HG03558 (cell line): ENCODE results near the gene NAT8L.
"Not testable (repeated sequence)": the region's sequence is repeated elsewhere in the genome, so short reads cannot be mapped to it uniquely, and the experiment has no call there.

ENCODE experiments used
- ATAC-seq: cut with Tn5 transposase; IDR thresholded peaks from one replicate; pipeline ENCODE4 v1.9.1; 2021; ENCODE audit warnings: moderate number of reproducible peaks; ENCODE audit not compliant: unreplicated experiment; ENCODE audit errors: extremely low read depth

NAT8L gene, protein sequence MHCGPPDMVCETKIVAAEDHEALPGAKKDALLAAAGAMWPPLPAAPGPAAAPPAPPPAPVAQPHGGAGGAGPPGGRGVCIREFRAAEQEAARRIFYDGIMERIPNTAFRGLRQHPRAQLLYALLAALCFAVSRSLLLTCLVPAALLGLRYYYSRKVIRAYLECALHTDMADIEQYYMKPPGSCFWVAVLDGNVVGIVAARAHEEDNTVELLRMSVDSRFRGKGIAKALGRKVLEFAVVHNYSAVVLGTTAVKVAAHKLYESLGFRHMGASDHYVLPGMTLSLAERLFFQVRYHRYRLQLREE

DNA sequence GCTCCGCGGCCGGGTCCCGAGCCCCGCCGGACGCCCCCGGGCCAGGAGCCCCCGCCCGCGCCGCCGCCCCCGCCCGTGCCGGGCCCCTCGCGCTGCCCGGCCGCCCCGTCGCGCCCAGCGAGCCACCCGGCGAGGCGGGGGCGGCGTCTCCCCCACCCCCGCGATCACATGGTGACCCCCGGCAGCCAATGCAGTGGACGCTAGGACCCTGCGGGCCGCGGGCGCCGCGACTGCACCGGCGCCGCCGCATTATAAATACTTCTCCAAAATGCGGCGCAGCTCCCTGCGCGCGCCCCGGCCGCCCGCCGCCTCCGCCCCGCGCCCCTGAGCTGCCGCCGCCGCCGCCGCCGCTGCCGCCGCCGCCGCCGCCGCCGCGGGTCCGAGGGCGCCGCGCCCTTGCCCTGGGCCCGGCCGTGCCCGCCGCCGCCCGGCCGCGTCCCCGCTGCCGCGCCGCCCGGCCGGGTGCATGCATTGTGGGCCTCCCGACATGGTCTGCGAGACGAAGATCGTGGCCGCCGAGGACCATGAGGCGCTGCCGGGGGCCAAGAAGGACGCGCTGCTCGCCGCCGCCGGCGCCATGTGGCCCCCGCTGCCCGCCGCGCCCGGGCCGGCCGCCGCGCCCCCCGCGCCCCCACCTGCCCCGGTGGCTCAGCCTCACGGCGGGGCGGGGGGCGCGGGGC is at the start of gene NAT8L:
Gene NAT8L, plus strand, starts transcription at position 282 of the 680 bp plus-strand sequence. Its CDS starts 185 bp downstream, at position 467.
- no peak for ATAC-seq

DNA sequence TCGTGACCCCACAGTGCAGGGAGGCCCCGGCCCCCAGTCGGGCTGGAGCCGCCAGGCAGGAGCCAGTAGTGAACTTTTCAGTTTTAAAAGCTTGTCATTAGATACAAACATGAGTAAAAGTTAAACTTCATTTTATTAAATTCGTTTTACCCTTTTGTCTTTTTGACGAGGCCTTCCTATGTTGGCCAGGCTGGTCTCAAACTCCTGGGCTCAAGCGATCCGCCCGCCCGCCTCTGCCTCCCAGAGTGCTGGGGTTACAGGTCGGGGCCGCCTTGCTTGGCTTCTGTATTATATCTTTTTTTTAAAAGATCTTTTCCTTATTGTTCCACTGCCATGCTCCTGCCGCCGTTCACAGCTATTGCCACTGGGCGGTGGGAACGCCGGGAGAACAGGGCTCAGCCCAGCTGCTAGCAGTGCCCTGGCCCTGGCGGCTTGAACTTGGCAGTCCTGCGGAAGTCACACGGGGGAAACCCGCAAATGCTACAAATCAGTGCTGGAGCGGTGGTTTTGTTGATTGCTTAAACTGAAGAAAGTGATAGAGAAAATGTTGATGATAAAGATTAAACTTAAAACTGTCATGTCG is 49.4 kb upstream of the NAT8L start:
- ATAC-seq = no peak

DNA sequence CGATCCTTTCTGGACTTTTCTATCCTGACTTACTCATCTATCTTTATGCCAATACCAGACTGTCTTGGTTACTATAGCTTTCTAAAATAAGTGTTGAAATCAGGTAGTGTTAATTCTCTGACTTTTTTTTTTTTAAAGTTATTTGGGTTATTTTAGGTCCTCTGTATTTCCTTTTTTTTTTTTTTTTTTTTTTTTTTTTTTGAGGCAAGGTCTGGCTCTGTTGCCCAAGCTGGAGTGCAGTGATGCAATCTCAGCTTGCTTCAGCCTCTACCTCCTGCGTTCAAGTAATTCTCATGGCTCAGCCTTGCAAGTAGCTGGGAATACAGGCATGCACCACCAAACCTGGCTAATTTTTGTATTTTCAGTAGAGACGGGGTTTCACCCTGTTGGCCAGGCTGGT is 47.5 kb upstream of the NAT8L start:
- ATAC-seq = no peak

DNA sequence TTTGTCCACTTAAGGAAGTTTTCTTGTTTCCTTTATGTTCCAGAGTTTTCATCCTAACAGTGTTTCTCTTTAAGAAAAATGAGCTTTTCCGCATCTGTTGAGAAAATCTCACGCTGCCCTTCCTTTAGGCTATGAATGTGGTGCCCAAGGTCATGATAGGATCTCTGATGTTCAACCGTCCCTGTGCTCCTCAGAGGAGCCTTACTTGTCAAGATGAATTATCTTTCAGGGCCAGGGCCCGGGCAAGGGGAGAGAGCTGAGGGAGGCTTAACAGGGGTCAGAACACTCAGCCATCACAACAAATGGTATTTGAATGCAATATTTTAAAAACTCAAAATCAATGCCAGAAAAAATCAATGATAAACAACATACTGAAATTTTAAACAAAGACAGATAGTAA is 44.1 kb upstream of the NAT8L start:
- no peak for ATAC-seq

DNA sequence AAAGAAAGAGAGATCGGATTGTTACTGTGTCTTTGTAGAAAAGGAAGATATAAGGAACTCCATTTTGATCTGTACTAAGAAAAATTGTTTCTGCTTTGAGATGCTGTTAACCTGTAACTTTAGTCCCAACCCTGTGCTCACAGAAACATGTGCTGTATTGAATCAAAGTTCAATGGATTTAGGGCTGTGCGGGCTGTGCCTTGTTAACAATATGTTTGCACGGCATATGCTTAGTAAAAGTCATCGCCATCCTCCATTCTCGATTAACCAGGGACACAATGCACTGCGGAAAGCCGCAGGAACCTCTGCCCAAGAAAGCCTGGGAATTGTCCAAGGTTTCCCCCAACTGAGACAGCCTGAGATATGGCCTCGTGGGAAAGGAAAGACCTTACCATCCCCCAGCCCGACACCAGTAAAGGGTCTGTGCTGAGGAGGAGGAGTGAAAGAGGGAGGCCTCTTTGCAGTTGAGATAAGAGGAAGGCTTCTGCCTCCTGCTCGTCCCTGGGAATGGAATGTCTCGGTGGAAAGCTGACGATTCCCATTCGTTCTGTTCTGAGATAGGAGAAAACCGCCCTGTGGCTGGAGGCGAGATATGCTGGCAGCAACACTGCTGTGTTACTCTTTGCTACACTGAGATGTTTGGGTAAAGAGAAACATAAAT is 37.6 kb upstream of the NAT8L start:
- ATAC-seq = not testable (repeated sequence)

DNA sequence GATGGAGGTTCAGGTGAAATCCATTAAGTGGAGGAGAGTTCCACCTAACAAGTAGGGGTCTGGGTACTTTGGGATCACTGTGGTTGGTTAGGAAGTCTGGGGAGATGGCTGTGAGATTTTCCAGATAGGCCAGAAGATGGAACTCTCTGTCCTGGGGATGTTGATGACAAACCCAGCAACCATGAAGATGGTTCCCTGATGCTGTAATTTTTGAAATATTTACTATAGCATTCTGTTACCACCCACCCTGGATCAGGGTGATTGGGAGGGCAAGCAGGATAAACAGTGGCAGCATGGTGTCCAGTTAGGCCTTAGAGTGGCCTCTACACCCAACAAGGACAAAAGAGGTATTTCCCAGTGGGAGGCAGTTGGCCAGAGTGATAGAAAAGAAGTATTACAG is 34.4 kb upstream of the NAT8L start:
- no peak for ATAC-seq

DNA sequence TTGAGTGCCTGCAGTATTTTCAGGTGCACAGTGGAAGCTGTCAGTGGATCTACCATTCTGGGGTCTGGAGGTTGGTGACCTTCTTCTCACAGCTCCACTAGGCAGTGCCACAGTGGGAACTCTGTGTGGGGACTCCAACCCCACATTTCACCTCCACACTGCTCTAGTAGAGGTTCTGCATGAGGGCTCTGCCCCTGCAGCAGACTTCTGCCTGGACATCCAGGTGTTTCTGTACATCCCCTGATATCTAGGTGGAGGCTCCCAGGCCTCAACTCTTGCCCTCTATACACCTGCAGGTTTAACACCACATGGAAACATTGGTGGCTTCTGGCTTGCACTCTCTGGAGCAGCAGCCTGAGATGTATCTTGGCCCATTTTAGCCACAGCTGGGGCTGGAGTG is 33.3 kb upstream of the NAT8L start:
- ATAC-seq = no peak

DNA sequence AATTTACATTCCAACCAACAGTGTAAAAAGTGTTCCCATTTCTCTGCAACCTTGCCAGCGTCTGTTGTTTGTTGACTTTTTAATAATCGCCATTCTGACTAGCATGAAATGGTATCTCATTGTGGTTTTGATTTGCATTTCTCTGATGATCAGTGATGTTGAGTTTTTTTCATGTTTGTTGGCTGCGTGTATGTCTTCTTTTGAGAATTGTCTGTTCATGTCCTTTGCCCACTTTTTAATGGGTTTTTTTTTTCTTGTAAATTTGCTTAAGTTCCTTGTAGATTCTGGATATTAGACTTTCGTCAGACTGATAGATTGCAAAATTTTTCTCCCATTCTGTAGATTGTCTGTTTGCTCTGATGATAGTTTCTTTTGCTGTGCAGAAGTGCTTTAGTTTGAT is 32.0 kb upstream of the NAT8L start:
- not testable (repeated sequence) for ATAC-seq

DNA sequence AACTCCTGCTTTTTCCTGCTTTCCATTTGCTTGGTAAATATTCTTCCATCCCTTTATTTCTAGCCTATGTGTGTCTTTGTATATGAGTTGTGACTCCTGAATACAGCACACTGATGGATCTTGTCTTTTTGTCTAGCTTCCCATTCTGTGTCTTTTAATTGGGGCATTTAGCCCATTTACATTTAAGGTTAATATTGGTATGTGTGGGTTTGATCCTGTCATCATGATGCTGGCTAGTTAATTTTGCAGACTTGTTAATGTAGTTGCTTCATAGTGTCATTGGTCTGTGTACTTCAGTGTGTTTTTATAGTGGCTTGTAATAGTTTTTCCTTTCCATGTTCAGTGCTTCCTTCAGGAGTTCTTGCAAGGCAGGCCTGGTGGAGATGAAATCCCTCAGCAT is 28.0 kb upstream of the NAT8L start:
- not testable (repeated sequence) for ATAC-seq

DNA sequence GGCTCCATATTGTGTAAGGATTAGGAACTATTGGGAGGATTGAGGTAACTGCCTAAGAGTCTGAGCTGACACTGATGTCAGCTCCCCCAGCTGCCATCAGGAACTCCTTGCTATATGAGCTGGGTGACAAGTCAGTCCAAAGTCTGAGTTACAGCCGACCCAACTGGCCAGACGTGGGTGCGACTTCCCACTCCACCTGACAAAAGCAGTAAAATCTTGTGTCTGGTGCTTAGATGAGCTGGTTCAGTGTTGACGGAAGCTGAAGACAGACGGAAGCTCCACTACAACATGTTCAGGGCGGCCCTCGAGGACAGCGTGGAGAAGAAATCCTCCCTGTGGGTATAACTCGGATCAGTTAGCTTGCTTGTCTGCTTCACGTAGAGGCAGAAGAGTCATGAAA is 22.8 kb upstream of the NAT8L start:
- no peak for ATAC-seq

DNA sequence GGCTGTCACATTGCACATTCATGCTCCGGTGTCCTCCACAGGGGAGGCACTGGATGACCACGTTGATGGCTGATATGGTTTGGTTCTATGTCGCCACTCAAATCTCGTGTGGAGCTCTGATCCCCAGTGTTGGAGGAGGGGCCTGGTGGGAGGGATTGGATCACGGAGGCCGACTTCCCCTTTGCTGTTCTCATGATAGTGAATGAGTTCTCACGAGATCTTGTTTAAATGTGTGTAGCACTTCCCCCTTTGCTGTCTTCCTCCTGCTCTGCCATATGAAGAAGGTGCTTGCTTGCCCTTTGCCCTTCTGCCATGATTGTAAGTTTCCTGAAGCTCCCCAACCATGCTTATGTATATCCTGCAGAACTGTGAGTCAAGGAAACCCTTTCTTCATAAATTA is 22.3 kb upstream of the NAT8L start:
- no peak for ATAC-seq

DNA sequence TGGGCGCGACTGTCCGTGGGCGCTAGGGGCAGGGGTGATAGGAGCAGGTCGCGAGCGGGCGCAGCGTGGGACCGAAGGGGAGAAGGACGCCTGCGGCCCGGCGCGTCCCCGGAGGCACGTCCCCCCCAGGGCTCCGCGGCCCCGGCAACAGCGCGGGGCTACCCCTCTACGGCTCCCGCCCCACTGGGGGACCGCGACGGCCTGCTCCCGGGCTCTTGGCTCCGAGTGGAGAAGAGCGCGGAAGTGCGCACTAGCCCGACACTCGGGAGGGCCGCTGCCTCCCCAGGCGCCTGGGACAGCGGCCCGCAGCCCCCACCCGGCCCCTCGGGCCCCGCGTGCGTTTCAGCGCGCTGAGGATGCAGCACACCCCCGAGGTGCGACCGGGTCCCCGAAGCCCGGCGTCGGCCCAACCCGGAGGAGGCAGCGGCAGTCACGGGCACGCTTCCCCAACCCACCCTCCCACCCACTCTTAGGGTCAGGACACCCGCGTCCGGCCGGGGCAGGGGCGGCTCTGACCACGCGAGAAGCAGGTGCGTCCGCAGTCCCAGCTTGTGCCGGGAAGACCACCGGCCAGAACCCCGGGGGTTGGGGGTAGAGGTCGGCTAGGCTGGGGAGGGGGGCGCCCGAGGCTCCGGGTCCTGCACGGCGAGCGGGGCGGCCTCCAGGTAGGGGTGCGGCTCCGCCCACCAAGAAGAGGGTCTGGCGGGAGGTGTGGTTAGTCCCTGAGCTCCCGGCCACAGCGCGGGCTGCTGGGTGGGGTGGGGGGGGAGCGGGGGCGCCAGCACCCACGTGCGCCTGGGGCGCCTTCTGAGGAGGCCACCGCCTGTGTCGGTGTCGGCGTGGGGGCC is 18.5 kb upstream of the NAT8L start:
- ATAC-seq = no peak

DNA sequence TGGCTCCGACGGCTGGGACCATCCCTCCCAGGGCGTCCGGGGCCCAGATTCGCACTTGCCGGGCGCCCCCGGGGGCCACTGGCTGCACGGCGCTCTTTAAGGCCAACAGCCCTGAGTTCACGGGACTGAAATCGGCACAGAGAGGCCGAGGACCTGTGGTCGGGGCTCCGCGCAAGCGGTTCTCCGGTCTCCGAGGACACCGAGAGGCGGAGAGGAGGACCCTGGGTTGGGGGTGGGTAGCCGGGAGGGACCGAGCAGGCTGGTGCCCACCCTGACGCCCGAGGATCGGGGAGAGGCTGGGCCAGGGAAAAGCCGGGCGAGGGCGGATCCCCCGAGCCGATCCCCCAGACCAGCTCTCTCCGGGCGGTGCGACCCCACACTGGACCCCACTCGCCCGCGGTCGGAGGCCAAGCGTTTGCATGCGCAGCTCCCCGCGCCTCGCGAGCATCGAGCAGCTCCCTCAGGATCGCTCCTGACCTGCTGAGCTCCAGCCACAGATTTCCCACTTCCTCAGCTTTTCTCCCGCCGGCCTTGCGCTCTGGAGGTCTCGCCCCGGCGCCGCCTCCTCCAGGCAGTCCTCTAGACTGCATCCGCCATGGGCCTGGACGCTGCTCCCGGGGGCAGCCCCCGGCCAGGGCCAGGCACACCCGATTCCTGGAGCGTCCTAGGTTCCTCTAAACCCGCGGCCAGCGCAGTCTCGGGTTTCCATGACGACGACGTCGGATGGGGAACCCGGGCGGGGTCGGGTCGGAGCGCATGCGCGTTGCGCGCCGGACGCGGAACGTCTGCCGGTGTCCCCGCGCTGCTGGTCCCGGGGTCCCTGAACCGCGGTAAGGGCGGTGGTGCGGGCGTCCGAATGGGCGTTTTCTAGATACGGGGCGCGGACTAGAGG is 17.6 kb upstream of the NAT8L start:
- ATAC-seq = no peak

DNA sequence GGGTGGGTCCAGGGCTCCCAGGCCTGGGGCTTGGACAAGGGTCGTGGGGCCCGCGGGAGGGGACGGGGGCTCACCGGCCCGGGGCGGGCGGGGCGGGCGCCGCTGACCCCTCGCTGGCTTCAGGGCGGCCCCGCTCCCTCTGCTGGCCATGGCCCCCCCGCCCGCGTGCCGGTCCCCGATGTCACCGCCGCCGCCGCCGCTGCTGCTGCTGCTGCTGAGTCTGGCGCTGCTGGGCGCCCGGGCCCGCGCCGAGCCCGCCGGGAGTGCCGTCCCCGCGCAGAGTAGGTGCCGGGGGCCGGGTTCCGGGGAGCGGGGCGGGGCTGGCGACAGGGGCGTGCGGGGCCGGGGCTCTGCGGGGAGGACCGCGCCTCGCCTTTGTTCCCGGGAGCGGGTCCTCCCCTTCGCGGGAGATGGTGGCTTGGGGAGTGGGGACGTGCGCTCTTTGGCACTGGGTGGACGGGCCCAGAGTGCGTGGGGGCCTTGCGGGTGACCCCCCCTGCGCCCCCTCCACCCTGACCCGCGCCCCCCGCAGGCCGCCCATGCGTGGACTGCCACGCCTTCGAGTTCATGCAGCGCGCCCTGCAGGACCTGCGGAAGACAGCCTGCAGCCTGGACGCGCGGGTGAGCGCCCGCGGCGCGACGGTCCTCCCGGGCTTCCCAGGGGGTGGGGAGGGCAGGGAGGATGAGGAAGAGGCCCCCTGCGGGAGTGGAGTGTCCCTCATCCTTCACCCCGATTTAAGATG is 16.8 kb upstream of the NAT8L start:
- no peak for ATAC-seq

DNA sequence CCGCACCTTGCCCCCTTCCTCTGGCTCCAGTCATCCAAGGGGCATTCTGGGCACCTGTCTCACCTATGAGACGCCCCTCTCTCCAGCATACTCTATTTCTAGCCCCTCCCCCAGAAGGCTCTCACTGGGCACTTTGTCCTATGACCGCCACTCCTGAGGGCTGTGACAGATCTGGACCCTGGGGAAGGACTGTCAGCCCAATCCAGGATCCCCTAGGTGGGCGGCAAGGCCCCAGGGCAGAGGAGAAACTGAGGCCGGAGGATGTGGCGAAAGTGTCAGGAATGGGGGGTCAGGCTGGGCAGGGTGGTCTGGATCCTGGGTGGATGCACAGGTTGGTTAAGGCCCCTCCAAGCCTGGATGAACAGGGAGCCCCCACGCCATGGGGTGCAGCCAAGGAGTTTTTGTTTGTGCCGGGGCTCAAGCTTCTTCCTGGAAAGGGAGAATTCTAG is 16.2 kb upstream of the NAT8L start:
- ATAC-seq = no peak

DNA sequence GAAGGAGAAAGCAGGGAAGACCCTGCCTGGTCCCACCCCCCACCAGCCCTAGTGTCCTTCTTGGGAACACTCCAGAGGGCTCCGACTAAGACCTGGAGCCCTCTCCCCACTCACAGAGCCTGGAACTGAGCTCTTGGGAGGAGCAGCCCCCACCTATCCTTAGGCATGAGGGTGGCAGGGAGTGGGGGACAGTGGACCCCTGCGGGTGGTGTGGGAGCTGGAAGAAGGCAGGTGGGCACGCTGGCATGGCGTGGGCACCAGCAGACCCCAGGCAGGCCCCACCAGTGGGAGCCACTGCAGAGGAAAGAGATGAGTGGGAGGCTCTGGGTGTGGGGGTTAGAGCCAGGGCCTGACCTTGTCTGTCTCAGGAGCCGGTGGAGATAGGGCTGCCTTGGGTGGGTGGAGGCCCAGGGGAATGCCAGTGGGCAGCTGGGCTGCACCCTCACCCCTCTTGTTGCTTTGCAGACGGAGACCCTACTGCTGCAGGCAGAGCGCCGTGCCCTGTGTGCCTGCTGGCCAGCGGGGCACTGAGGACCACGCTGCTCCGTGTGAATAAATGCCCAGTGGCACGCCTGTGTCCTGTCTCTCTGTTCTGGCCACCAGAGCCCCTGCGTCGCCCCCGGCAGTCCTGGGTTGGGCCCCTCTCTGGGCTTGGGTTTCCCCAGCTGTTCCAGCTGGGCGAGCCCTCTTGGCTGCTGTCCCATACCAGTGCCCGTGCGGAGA is 15.6 kb upstream of the NAT8L start:
- no peak for ATAC-seq

DNA sequence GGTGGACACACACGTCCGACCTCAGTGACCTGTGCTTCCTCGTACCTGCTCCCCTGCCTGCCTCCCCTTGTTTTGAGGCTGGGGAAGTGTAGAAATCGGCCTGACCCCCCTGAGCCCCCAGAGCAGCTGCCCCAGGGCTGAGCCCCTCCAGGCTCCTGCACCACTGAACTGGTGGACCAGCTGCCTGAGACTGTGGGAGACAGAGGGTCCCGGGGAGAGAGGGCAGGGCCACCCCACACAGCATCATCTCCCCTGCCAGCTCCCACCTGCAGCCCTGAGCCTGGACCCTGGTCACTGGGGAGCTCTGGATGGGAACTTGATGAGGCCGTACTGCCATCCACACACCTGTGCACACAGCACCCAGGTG is 15.0 kb upstream of the NAT8L start:
- no peak for ATAC-seq
